Memory B cell (primary cell): ENCODE data around the gene AHDC1.

Source experiments
- ATAC-seq: fragments of 150-1000 bp; cut with Tn5 transposase; 2 replicates; pipeline ENCODE4 v1.10.0; 2021; ENCODE audit warnings: low read depth, mild to moderate bottlenecking, moderate library complexity
- DNase-seq, 2 donors: peaks; one replicate each; pipeline ENCODE4 v3.0.0; 2022; ENCODE audit warnings: low spot score in 2 of 2
- H3K27ac Mint-ChIP-seq: one replicate; pipeline ENCODE4 v1.8.0; 2022; ENCODE audit warnings: mild to moderate bottlenecking, moderate library complexity, mixed read lengths
- H3K27me3 Mint-ChIP-seq: one replicate; pipeline ENCODE4 v1.8.0; 2022; ENCODE audit warnings: mixed read lengths
- H3K36me3 Mint-ChIP-seq: one replicate; pipeline ENCODE4 v1.8.0; 2022; ENCODE audit warnings: mild to moderate bottlenecking, mixed read lengths
- H3K4me1 Mint-ChIP-seq: one replicate; pipeline ENCODE4 v1.8.0; 2022; ENCODE audit warnings: mixed read lengths
- H3K4me3 Mint-ChIP-seq: one replicate; pipeline ENCODE4 v1.8.0; 2022; ENCODE audit warnings: mild to moderate bottlenecking, moderate library complexity, mixed read lengths
- H3K9me3 Mint-ChIP-seq: one replicate; pipeline ENCODE4 v1.8.0; 2022; ENCODE audit warnings: mixed read lengths

The AHDC1 gene

GRCh38 chr1:27531959-27532685, 71.8 kb downstream of the AHDC1 start:
- ATAC-seq: no peak
- Mint-ChIP-seq H3K4me3 (no peak overlapping the region), H3K27ac (peak overlapping the region; percentile 36)

GRCh38 chr1:27530192-27530591, 73.8 kb downstream of the AHDC1 start:
- peak overlapping the region; percentile 94 for H3K27ac Mint-ChIP-seq
- H3K36me3 Mint-ChIP-seq: peaks cover 5% of the 10 kb centered on the region
- DNase-seq (no peak), ATAC-seq (no peak)
- H3K27me3 Mint-ChIP-seq: no peaks in the 10 kb centered on the region
- no peaks in the 10 kb centered on the region for H3K9me3 Mint-ChIP-seq
- no peak overlapping the region for H3K4me3 Mint-ChIP-seq
- H3K4me1 Mint-ChIP-seq: peaks cover 38% of the 10 kb centered on the region

More at GRCh38 chr1:27531959-27532685, 71.8 kb downstream of the AHDC1 start:
- Mint-ChIP-seq H3K9me3 (no peaks in the 10 kb centered on the region), H3K4me1 (peaks cover 21% of the 10 kb centered on the region), H3K27me3 (no peaks in the 10 kb centered on the region), H3K36me3 (peaks cover 5% of the 10 kb centered on the region)
- no peak for DNase-seq

- H3K27me3 Mint-ChIP-seq: no peaks in the 10 kb centered on the region
- no peaks in the 10 kb centered on the region for H3K9me3 Mint-ChIP-seq
- no peak for DNase-seq
- peaks cover 5% of the 10 kb centered on the region for H3K36me3 Mint-ChIP-seq
- no peak for ATAC-seq
- H3K4me3 Mint-ChIP-seq: peak overlapping the region; percentile 68
- peak overlapping the region; percentile 94 for H3K27ac Mint-ChIP-seq
- H3K4me1 Mint-ChIP-seq: peaks cover 41% of the 10 kb centered on the region
These were observed 74.3 kb downstream of the AHDC1 start for GRCh38 chr1:27529704-27530018.

- DNase-seq (no peak), ATAC-seq (no peak)
- Mint-ChIP-seq H3K36me3 (peaks cover 5% of the 10 kb centered on the region), H3K9me3 (no peaks in the 10 kb centered on the region), H3K27ac (peak overlapping the region; percentile 94), H3K4me3 (peak overlapping the region; percentile 85), H3K27me3 (no peaks in the 10 kb centered on the region), H3K4me1 (peaks cover 46% of the 10 kb centered on the region)
These were observed 74.9 kb downstream of the AHDC1 start for GRCh38 chr1:27528818-27529703.

GRCh38 chr1:27527890-27528817, 75.8 kb downstream of the AHDC1 start:
- Mint-ChIP-seq H3K36me3 (no peaks in the 10 kb centered on the region), H3K4me3 (peak overlapping the region; percentile 85), H3K9me3 (no peaks in the 10 kb centered on the region), H3K4me1 (peaks cover 50% of the 10 kb centered on the region), H3K27me3 (no peaks in the 10 kb centered on the region), H3K27ac (peak overlapping the region; percentile 96)
- DNase-seq: peak; percentile 76 to 80
- peak; percentile 72 for ATAC-seq

GRCh38 chr1:27527223-27527889, 76.6 kb downstream of the AHDC1 start:
- H3K27ac Mint-ChIP-seq: peak overlapping the region; percentile 96
- H3K4me1 Mint-ChIP-seq: peaks cover 50% of the 10 kb centered on the region
- no peaks in the 10 kb centered on the region for H3K36me3 Mint-ChIP-seq
- DNase-seq: peak in 1 of 2 donors; percentile 61
- peak; percentile 46 for ATAC-seq
- H3K9me3 Mint-ChIP-seq: no peaks in the 10 kb centered on the region
- H3K4me3 Mint-ChIP-seq: peak overlapping the region; percentile 49
- no peaks in the 10 kb centered on the region for H3K27me3 Mint-ChIP-seq

- Mint-ChIP-seq H3K4me1 (peaks cover 50% of the 10 kb centered on the region), H3K9me3 (no peaks in the 10 kb centered on the region), H3K27me3 (no peaks in the 10 kb centered on the region), H3K4me3 (peak overlapping the region; percentile 49), H3K36me3 (no peaks in the 10 kb centered on the region), H3K27ac (peak overlapping the region; percentile 96)
- ATAC-seq: no peak
- peak; percentile 17 to 60 for DNase-seq
These were observed 77.2 kb downstream of the AHDC1 start for GRCh38 chr1:27526569-27527222.

- peak overlapping the region; percentile 96 for H3K27ac Mint-ChIP-seq
These were observed 78.4 kb downstream of the AHDC1 start for GRCh38 chr1:27525296-27526272.

GRCh38 chr1:27523337-27524020, 80.5 kb downstream of the AHDC1 start:
- H3K4me1 Mint-ChIP-seq: peaks cover 40% of the 10 kb centered on the region
- no peaks in the 10 kb centered on the region for H3K27me3 Mint-ChIP-seq
- DNase-seq: no peak
- ATAC-seq: no peak
- H3K27ac Mint-ChIP-seq: no peak overlapping the region
- H3K36me3 Mint-ChIP-seq: no peaks in the 10 kb centered on the region
- H3K9me3 Mint-ChIP-seq: no peaks in the 10 kb centered on the region
- no peak overlapping the region for H3K4me3 Mint-ChIP-seq

More at GRCh38 chr1:27525296-27526272, 78.4 kb downstream of the AHDC1 start:
- no peaks in the 10 kb centered on the region for H3K9me3 Mint-ChIP-seq
- ATAC-seq (peak; percentile 59), DNase-seq (peak; percentile 56)
- peak overlapping the region; percentile 33 for H3K4me3 Mint-ChIP-seq
- H3K4me1 Mint-ChIP-seq: peaks cover 51% of the 10 kb centered on the region
- H3K27me3 Mint-ChIP-seq: no peaks in the 10 kb centered on the region
- no peaks in the 10 kb centered on the region for H3K36me3 Mint-ChIP-seq

GRCh38 chr1:27522432-27523336, 81.3 kb downstream of the AHDC1 start:
- H3K27ac Mint-ChIP-seq: no peak overlapping the region
- no peak for ATAC-seq
- no peaks in the 10 kb centered on the region for H3K36me3 Mint-ChIP-seq
- peaks cover 41% of the 10 kb centered on the region for H3K4me1 Mint-ChIP-seq
- no peak for DNase-seq
- no peaks in the 10 kb centered on the region for H3K27me3 Mint-ChIP-seq
- H3K9me3 Mint-ChIP-seq: no peaks in the 10 kb centered on the region
- H3K4me3 Mint-ChIP-seq: no peak overlapping the region

GRCh38 chr1:27521861-27522431, 82.0 kb downstream of the AHDC1 start:
- peaks cover 37% of the 10 kb centered on the region for H3K4me1 Mint-ChIP-seq
- H3K36me3 Mint-ChIP-seq: no peaks in the 10 kb centered on the region
- H3K4me3 Mint-ChIP-seq: no peak overlapping the region
- no peak for DNase-seq
- no peak overlapping the region for H3K27ac Mint-ChIP-seq
- H3K27me3 Mint-ChIP-seq: no peaks in the 10 kb centered on the region
- no peak for ATAC-seq
- H3K9me3 Mint-ChIP-seq: no peaks in the 10 kb centered on the region
